GM12801 (cell line): ENCODE results near the gene PLXNA4.

ENCODE experiments used
- CTCF ChIP-seq: IDR thresholded peaks from one replicate; pipeline ENCODE4 v1.5.1; 2011; ENCODE audit warnings: control low read depth; ENCODE audit not compliant: insufficient read length; ENCODE audit errors: extremely low read depth

Gene PLXNA4

GRCh38 chr7:132613737-132614136, 37.5 kb upstream of the PLXNA4 start:
- no peak for TF ChIP-seq CTCF

GRCh38 chr7:132610995-132611394, 34.7 kb upstream of the PLXNA4 start:
- no peak for TF ChIP-seq CTCF

- TF ChIP-seq CTCF: no peak
Observed at GRCh38 chr7:132609906-132610520, 33.7 kb upstream of the PLXNA4 start.

- TF ChIP-seq CTCF: no peak
Observed at GRCh38 chr7:132609222-132609621, 33.0 kb upstream of the PLXNA4 start.

- TF ChIP-seq CTCF: no peak
Observed at GRCh38 chr7:132608523-132608922, 32.3 kb upstream of the PLXNA4 start.

- no peak for TF ChIP-seq CTCF
Observed at GRCh38 chr7:132607656-132608055, 31.4 kb upstream of the PLXNA4 start.

GRCh38 chr7:132604121-132604520, 27.9 kb upstream of the PLXNA4 start:
- TF ChIP-seq CTCF: no peak
